Progenitor cell of endocrine pancreas (in vitro differentiated cells): ENCODE measurements around the gene GRM8. TPM values are rescaled to one million over a fixed set of nuclear protein-coding genes. Genes with fewer than 3 reads are reported as not detected.
A peak's percentile ranks its signal among the peaks of the same experiment; 100 is the strongest.

Source experiments
- DNase-seq: peaks from one replicate; pipeline ENCODE4 v3.0.0; 2021; ENCODE audit warnings: low spot score; ENCODE audit not compliant: unreplicated experiment
- H3K27ac Mint-ChIP-seq: 2 replicates; pipeline ENCODE4 v1.8.0; 2021; ENCODE audit warnings: mild to moderate bottlenecking, moderate library complexity, mixed read lengths
- H3K27me3 Mint-ChIP-seq: 2 replicates; pipeline ENCODE4 v1.8.0; 2021; ENCODE audit warnings: mixed read lengths
- H3K36me3 Mint-ChIP-seq: 2 replicates; pipeline ENCODE4 v1.8.0; 2022; ENCODE audit warnings: mixed read lengths; ENCODE audit not compliant: insufficient read depth
- H3K4me1 Mint-ChIP-seq: 2 replicates; pipeline ENCODE4 v1.8.0; 2021; ENCODE audit warnings: low read depth, mixed read lengths
- H3K4me3 Mint-ChIP-seq: 2 replicates; pipeline ENCODE4 v1.8.0; 2021; ENCODE audit warnings: low read depth, mild to moderate bottlenecking, moderate library complexity, mixed read lengths
- H3K9me3 Mint-ChIP-seq: 2 replicates; pipeline ENCODE4 v1.8.0; 2021; ENCODE audit warnings: low read depth, mixed read lengths
- CTCF ChIP-seq: fragments of 200-600 bp; sonication (generic); IDR thresholded peaks from one replicate; pipeline ENCODE4 v1.5.0; 2021; ENCODE audit warnings: antibody characterized with exemption, mild to moderate bottlenecking; ENCODE audit not compliant: unreplicated experiment
- long read RNA-seq: library from polyadenylated mRNA; unstranded; transcript quantifications from one replicate; pipeline ENCODE4 v2.0.0, GENCODE V29; 2020
- total RNA-seq: library from RNA; stranded (reverse); gene quantifications from 2 replicates; pipeline ENCODE4 v1.2.1, GENCODE V29; 2021

Gene GRM8
- 4.2 and 4.5 TPM in 2 replicates for total RNA-seq
- long read RNA-seq, partial matches to known transcripts, result 4 of 4 reads
- long read RNA-seq, other reads (novel, unspliced or antisense), result 0 of 4 reads

DNA sequence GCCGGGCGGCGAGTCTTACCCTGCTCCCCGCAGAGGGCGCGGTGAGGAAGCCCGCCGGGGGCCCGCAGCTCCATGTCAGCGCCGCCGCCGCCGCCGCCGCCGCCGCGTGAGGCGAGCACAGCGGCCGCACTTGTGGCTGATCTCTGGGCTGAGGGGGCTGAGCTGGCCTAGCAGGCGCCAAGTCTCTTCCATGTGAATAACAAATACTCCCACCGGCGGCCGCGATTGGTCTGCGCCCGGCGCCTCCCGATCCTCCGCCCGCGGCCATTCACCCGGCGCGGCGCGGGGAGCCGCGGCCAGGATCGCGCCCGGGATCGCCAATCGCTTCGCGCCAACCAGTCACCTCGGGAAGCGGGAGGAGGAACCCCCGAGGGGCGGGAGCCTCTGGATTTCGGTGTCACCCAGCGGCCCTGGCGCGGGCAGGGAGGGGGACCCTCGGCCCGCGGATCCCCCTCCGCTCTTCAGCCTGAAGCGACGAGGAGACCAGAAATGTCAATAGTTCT is at the start of gene GRM8:
Gene GRM8 (minus strand): TSS at position 164 of the 503 bp plus-strand sequence.
- peak within 1 kb of the TSS; percentile 33 for H3K27ac Mint-ChIP-seq
- H3K9me3 Mint-ChIP-seq, result no peaks in the 10 kb centered on the region
- H3K36me3 Mint-ChIP-seq, result no peaks in the 10 kb centered on the region
- H3K4me1 Mint-ChIP-seq, result peaks cover 5% of the 10 kb centered on the region
- DNase-seq, result peak; percentile 45
- TF ChIP-seq CTCF, result peak; percentile 29
- peaks cover 76% of the 10 kb centered on the region for H3K27me3 Mint-ChIP-seq
- H3K4me3 Mint-ChIP-seq, result peak within 1 kb of the TSS; percentile 82

DNA sequence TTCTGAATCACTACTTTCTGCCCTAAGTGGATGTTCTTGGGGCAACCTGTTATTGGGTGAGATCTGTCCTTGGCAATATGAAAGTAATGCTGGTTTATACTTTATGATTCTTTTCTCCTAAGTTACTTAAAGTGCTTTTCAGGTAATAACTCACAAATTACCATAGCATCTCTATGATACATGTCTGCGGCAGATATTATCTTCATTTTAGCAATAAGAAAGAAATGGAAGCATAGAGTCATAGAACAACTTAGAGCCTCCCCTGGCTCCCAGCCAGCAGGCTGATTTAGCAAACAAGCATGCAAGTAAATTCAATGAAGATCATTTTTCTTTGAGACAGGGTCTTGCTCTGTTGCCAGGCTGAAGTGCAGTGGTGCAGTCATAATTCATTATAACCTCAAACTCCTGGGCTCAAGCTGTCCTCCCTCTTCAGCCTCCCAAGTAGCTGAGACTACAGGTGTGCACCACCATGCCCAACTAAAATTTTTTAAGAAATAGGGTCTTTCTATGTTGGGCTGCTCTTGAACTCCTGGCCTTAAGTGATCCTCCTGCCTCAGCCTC is 38.1 kb upstream of the GRM8 start:
- H3K27me3 Mint-ChIP-seq, result peaks cover 17% of the 10 kb centered on the region
- no peaks in the 10 kb centered on the region for H3K9me3 Mint-ChIP-seq
- TF ChIP-seq CTCF, result no peak
- no peak overlapping the region for H3K27ac Mint-ChIP-seq
- H3K36me3 Mint-ChIP-seq, result no peaks in the 10 kb centered on the region
- no peak overlapping the region for H3K4me3 Mint-ChIP-seq
- no peak for DNase-seq
- peaks cover 6% of the 10 kb centered on the region for H3K4me1 Mint-ChIP-seq

DNA sequence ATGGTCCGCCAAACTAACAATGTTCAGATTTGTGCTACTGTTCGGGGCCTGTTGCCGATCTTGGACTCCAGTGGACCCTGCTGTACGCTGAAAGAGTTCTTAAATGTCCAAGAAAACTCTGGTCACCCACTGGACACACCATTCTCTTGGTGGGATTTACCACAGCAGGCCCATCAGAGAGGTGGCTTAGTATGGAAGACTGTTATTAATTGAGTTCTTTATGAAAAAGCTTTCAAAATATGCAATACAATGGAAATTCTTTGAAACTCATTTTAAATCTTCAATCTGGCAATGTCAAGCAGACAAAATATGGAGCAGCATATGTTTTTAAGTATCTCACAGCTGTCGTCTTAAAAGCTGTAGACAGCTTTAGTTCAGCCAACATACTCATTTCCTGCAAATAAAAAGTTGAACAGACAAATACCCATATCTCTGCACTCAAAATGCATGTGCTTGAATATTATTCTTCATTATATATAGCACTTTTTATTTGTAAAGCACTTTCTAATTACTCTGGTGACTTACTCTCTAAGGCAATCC is 37.4 kb upstream of the GRM8 start:
- H3K36me3 Mint-ChIP-seq, result no peaks in the 10 kb centered on the region
- TF ChIP-seq CTCF, result no peak
- H3K4me1 Mint-ChIP-seq, result peaks cover 6% of the 10 kb centered on the region
- peaks cover 17% of the 10 kb centered on the region for H3K27me3 Mint-ChIP-seq
- no peak overlapping the region for H3K4me3 Mint-ChIP-seq
- no peak for DNase-seq
- no peaks in the 10 kb centered on the region for H3K9me3 Mint-ChIP-seq
- no peak overlapping the region for H3K27ac Mint-ChIP-seq

DNA sequence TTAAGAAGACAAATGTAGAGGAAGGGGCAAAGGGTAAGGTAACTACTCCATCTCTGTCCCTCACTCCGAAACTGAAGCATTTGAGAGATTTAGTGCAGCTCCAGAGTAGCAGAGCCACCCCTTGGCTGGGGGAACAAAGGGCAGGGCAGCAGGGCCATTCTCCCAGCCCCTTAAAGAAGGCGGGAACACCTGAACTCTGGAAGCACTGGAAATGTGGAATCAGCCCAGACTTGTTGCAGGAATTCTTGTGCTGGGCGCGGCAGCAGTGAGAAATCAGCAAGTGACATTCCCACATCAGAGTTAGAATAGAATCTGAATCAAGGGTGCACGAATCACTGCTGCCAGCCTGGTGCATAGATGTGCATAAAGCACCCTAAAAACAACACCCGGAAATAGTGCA is 34.4 kb upstream of the GRM8 start:
- no peak for TF ChIP-seq CTCF
- H3K9me3 Mint-ChIP-seq, result no peaks in the 10 kb centered on the region
- H3K4me3 Mint-ChIP-seq, result no peak overlapping the region
- H3K27me3 Mint-ChIP-seq, result peaks cover 4% of the 10 kb centered on the region
- peaks cover 6% of the 10 kb centered on the region for H3K4me1 Mint-ChIP-seq
- DNase-seq, result no peak
- H3K36me3 Mint-ChIP-seq, result no peaks in the 10 kb centered on the region
- H3K27ac Mint-ChIP-seq, result no peak overlapping the region

GRCh38 chr7:127270093-127270492 is 17.4 kb upstream of the GRM8 start:
- Mint-ChIP-seq H3K27me3 (peaks cover 6% of the 10 kb centered on the region), H3K4me1 (no peaks in the 10 kb centered on the region), H3K4me3 (no peak overlapping the region), H3K36me3 (no peaks in the 10 kb centered on the region), H3K27ac (peak overlapping the region; percentile 30), H3K9me3 (peaks cover 9% of the 10 kb centered on the region)
- TF ChIP-seq CTCF, result no peak
- no peak for DNase-seq
